Measurements from ENCODE around the gene ENOX1.

DNA sequence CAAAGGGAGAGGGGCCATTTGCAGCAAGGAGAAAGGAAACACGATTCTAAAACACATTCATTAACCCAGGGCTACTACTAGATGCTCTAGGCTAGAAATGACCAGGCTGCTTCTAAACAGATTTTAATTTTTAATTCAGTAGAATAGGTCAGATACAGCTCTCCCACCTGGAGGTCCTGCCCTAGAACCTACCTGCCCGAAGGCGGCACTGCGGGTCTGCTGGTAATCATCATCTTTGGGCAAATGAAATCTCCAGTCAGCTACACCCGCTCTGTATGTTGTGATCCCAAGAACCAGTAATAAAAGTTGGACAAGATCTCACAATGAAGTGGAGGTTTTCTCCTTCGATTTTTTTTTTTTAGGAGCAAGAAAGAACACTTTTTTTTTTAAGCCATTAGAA lies 345.3 kb downstream of the ENOX1 start:
- TF ChIP-seq, protein P1, sequence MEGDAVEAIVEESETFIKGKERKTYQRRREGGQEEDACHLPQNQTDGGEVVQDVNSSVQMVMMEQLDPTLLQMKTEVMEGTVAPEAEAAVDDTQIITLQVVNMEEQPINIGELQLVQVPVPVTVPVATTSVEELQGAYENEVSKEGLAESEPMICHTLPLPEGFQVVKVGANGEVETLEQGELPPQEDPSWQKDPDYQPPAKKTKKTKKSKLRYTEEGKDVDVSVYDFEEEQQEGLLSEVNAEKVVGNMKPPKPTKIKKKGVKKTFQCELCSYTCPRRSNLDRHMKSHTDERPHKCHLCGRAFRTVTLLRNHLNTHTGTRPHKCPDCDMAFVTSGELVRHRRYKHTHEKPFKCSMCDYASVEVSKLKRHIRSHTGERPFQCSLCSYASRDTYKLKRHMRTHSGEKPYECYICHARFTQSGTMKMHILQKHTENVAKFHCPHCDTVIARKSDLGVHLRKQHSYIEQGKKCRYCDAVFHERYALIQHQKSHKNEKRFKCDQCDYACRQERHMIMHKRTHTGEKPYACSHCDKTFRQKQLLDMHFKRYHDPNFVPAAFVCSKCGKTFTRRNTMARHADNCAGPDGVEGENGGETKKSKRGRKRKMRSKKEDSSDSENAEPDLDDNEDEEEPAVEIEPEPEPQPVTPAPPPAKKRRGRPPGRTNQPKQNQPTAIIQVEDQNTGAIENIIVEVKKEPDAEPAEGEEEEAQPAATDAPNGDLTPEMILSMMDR (IDR thresholded peaks at IDR 0.05): no peak
- TF ChIP-seq POLR2A (IDR thresholded peaks at IDR 0.05) (no peak), POLR2AphosphoS5 (IDR thresholded peaks at IDR 0.05) (no peak)
